Lung (tissue), 12 donors: ENCODE data around the gene RUVBL2. TPM values are rescaled to one million over a fixed set of nuclear protein-coding genes. Genes with fewer than 3 reads are reported as not detected.

ENCODE experiments used
- ATAC-seq: fragments of 200-7000 bp; cut with Tn5 transposase; one replicate; pipeline ENCODE4 v1.9.1; 2020; ENCODE audit warnings: moderate number of reproducible peaks; ENCODE audit not compliant: insufficient read depth, low FRiP score
- DNase-seq, 3 donors: peaks; one replicate each; pipeline ENCODE4 v3.0.0-alpha.2; 2013 to 2017
- H3K27ac ChIP-seq, 2 donors: one replicate each; pipeline ENCODE4 v1.5.1; 2013; ENCODE audit warnings: mild to moderate bottlenecking in 2 of 2, moderate library complexity in 2 of 2, control low read depth in 1 of 2, inconsistent platforms in 1 of 2, low read depth in 1 of 2, low read length in 1 of 2
- H3K27me3 ChIP-seq, 3 donors: one replicate each; pipeline ENCODE4 v1.5.1; 2013; ENCODE audit warnings: low read length in 2 of 3; ENCODE audit not compliant: control insufficient read depth in 3 of 3, insufficient read depth in 3 of 3
- H3K36me3 ChIP-seq, 4 donors: one replicate each; pipeline ENCODE4 v1.5.1; 2013; ENCODE audit warnings: low read length in 4 of 4, mild to moderate bottlenecking in 1 of 4, moderate library complexity in 1 of 4; ENCODE audit not compliant: control insufficient read depth in 4 of 4, insufficient read depth in 4 of 4
- H3K4me1 ChIP-seq, 5 donors: one replicate each; pipeline ENCODE4 v1.5.1; 2013; ENCODE audit warnings: low read length in 5 of 5, mild to moderate bottlenecking in 2 of 5, moderate library complexity in 1 of 5; ENCODE audit not compliant: control insufficient read depth in 5 of 5, insufficient read depth in 5 of 5
- H3K4me3 ChIP-seq: one replicate; pipeline ENCODE4 v1.5.1; 2013; ENCODE audit warnings: mild to moderate bottlenecking, control low read depth, moderate library complexity
- H3K9ac ChIP-seq, 2 donors: one replicate each; pipeline ENCODE4 v1.5.1; 2013; ENCODE audit warnings: low read length in 2 of 2, control low read depth in 1 of 2; ENCODE audit not compliant: insufficient read depth in 1 of 2
- H3K9me3 ChIP-seq, 4 donors: one replicate each; pipeline ENCODE4 v1.5.1; 2013; ENCODE audit warnings: low read length in 3 of 4, mild to moderate bottlenecking in 1 of 4, moderate library complexity in 1 of 4; ENCODE audit not compliant: control insufficient read depth in 4 of 4, insufficient read depth in 3 of 4
- WGBS, 2 donors: extraction: QIAGEN DNeasy Blood & Tissue Kit; methylation state at CpG; one replicate each; pipeline ENCODE4 v1.1.7; 2013; 5-methylcytosine and 5-hydroxymethylcytosine counted together
- polyA plus RNA-seq, 2 donors: library from polyadenylated mRNA; stranded (reverse); fragments of 200-250 nt; gene quantifications; one replicate each; pipeline ENCODE4 v1.2.1, GENCODE V29; 2013
- total RNA-seq, 2 donors: library from RNA; depleted of rRNA in 1 of 2; stranded (reverse); fragments of >200 nt in 1 of 2; gene quantifications; one replicate each; pipeline ENCODE4 v1.2.1, GENCODE V29; 2014 to 2021
- TF ChIP-seq, protein P1 (sequence below): IDR thresholded peaks from 2 replicates; pipeline ENCODE4 v1.5.1; 2012; ENCODE audit warnings: mild to moderate bottlenecking; ENCODE audit errors: control extremely low read depth, extremely low read depth
- donor health status: control.
- donor health status: control.
- donor health status: Bipolar disorder and iron deficiency.
- donor health status: healthy.
- donor health status: DM: yes; HTN: yes; CAD: no.

RUVBL2 gene
- total and polyA plus RNA-seq, 4 donors: 80.7 to 112 (median 96.8) TPM

DNA sequence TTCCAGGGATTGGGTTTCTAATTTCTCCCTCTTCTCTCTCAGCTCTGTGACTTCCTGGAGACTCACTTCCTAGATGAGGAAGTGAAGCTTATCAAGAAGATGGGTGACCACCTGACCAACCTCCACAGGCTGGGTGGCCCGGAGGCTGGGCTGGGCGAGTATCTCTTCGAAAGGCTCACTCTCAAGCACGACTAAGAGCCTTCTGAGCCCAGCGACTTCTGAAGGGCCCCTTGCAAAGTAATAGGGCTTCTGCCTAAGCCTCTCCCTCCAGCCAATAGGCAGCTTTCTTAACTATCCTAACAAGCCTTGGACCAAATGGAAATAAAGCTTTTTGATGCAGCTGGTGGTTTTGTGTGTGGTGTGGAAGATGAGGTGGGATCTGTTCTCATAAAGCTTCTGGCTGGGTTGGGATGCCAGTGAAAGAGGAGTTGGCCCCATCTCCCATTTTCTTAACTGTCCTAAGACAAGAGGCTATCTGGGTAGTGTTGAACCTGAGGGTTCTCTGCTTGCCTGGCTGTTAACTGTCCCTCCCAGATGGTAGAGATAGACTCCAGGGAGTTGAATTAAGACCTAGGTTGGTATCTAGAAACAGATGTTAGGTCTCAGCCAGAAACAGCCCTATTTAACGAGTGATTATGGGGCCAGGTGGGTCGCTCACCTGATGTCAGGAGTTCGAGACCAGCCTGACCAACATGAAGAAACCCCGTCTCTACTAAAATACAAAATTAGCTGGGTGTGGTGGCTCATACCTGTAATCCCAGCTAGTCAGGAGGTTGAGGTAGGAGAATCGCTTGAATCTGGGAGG lies 26.9 kb upstream of the RUVBL2 start:
- Histone ChIP-seq H3K4me3 (peak overlapping the region; percentile 88), H3K36me3 (peaks cover 4 to 51% (median 20%) of the 10 kb centered on the region in 4 donors), H3K27me3 (no peaks in the 10 kb centered on the region), H3K4me1 (peaks cover 5 to 35% (median 16%) of the 10 kb centered on the region in 5 donors), H3K27ac (peak overlapping the region in 1 of 2 donors; percentile 79), H3K9me3 (no peaks in the 10 kb centered on the region), H3K9ac (peak overlapping the region in 1 of 2 donors; percentile 40)
- DNase-seq (no peak), ATAC-seq (no peak)
- 68 to 74% methylated on average over 10 of the region's 10 CpGs for WGBS, 2 donors
- TF ChIP-seq, protein P1, sequence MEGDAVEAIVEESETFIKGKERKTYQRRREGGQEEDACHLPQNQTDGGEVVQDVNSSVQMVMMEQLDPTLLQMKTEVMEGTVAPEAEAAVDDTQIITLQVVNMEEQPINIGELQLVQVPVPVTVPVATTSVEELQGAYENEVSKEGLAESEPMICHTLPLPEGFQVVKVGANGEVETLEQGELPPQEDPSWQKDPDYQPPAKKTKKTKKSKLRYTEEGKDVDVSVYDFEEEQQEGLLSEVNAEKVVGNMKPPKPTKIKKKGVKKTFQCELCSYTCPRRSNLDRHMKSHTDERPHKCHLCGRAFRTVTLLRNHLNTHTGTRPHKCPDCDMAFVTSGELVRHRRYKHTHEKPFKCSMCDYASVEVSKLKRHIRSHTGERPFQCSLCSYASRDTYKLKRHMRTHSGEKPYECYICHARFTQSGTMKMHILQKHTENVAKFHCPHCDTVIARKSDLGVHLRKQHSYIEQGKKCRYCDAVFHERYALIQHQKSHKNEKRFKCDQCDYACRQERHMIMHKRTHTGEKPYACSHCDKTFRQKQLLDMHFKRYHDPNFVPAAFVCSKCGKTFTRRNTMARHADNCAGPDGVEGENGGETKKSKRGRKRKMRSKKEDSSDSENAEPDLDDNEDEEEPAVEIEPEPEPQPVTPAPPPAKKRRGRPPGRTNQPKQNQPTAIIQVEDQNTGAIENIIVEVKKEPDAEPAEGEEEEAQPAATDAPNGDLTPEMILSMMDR: no peak

DNA sequence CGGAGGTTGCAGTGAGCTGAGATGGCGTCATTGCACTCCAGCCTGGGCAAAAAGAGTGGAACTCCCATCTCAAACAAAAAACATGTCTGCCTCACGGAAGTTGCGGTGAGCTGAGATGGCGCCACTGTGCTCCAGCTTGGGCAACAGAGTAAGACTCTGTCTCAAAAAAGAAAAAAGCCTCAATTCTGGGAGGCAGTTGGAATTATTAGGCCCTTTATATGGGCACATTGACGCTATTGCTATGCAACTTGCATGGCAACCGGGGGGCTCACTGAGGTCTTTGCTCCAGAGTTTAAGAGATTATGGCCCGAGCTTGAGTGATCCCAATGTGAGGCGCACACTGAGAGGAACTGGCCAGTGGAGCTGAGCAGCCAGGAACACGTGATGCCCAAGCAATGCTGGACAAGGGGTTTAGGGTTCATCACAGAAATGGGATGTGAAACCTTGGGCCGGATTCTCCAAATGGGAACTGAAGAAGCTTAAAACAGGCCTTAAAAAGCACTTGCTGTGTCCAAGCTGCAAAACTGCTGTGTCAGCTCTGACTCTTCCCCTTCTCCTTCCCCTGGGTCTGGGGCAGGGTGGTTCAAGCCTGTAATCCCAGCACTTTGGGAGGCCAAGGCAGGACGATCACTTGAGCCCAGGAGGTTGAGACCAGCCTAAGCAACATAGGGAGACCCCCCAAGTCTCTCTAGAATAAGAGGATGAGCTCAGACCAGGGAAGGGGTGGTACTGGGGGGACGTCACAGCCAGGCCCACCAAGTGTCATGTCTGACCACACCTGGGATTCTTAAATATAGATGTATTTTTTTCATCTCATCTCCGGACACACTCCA lies 26.1 kb upstream of the RUVBL2 start:
- no peak overlapping the region for H3K9ac ChIP-seq
- ATAC-seq: no peak
- H3K4me1 ChIP-seq: peaks cover 5 to 30% (median 16%) of the 10 kb centered on the region in 5 donors
- 60 to 71% methylated on average over 14 of the region's 14 CpGs for WGBS, 2 donors
- no peaks in the 10 kb centered on the region for H3K9me3 ChIP-seq
- peak overlapping the region in 1 of 2 donors; percentile 79 for H3K27ac ChIP-seq
- DNase-seq: peak in 2 of 3 donors; percentile 29 to 39
- TF ChIP-seq, protein P1: no peak
- H3K27me3 ChIP-seq: no peaks in the 10 kb centered on the region
- H3K36me3 ChIP-seq: peaks cover 5 to 51% (median 21%) of the 10 kb centered on the region in 4 donors
- H3K4me3 ChIP-seq: no peak overlapping the region

DNA sequence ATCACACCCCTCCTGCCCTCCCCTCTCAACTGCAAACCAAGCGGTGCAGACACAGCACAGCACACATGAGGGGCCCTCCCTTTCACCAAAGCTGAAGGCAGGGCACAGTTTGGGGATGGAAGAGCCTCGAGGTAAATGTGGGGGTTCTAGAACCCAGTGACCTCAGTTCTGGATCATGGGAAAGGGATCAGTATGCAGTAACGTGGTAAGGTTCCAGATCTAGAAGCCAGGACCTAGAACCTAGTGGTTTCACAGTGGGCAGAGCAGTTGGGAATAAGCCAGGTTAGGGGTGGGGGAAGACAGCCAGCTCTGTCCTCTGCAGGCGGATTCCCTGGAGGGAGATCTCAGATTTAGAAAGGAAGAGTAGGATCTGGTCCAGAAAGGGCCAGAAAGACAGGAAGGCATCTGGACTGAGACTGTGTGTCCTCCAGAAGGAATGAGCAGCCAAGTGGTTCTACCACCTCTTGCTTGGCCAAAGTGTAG lies 25.5 kb upstream of the RUVBL2 start:
- peaks cover 3 to 27% (median 14%) of the 10 kb centered on the region in 5 donors for H3K4me1 ChIP-seq
- TF ChIP-seq, protein P1: no peak
- H3K27me3 ChIP-seq: no peaks in the 10 kb centered on the region
- no peaks in the 10 kb centered on the region for H3K9me3 ChIP-seq
- peaks cover 10 to 51% (median 22%) of the 10 kb centered on the region in 4 donors for H3K36me3 ChIP-seq
- H3K27ac ChIP-seq: peak overlapping the region in 1 of 2 donors; percentile 55
- DNase-seq (no peak), ATAC-seq (no peak)
- 66 to 76% methylated on average over 4 of the region's 4 CpGs for WGBS, 2 donors
- no peak overlapping the region for H3K9ac ChIP-seq
- no peak overlapping the region for H3K4me3 ChIP-seq
